Measurements from ENCODE around the gene ALPK3.

DNA sequence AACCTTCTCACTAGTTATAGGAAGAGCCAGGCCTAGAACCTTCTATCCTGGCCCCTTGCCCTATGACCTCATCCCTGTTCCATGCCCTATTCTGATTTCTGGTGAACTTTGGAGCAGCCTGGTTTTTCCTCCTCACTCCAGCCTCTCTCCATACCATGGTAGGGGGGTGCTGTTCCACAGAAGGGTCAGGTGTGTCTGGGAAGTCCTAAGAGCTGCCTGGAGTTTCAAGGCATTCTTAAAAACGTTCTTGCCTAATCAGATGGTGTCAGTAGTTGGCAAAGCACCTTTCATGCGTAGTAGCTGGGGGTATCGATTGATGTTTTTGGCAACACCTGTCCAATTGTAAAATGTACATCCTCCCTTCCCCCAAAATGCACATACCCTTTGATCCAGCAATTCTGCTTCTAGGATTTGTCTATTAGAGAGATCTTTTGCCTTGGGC lies 16.8 kb upstream of the ALPK3 start:
- TF ChIP-seq, protein P1, sequence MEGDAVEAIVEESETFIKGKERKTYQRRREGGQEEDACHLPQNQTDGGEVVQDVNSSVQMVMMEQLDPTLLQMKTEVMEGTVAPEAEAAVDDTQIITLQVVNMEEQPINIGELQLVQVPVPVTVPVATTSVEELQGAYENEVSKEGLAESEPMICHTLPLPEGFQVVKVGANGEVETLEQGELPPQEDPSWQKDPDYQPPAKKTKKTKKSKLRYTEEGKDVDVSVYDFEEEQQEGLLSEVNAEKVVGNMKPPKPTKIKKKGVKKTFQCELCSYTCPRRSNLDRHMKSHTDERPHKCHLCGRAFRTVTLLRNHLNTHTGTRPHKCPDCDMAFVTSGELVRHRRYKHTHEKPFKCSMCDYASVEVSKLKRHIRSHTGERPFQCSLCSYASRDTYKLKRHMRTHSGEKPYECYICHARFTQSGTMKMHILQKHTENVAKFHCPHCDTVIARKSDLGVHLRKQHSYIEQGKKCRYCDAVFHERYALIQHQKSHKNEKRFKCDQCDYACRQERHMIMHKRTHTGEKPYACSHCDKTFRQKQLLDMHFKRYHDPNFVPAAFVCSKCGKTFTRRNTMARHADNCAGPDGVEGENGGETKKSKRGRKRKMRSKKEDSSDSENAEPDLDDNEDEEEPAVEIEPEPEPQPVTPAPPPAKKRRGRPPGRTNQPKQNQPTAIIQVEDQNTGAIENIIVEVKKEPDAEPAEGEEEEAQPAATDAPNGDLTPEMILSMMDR (IDR thresholded peaks at IDR 0.05 in 4 of 5, conservative IDR thresholded peaks at IDR 0.05 in 1 of 5) = no peak
- no peak for TF ChIP-seq POLR2A (IDR thresholded peaks at IDR 0.05)
